CD4-positive, alpha-beta T cell (primary cell): Measurements from ENCODE around the gene ENTPD6. TPM values are rescaled to one million over a fixed set of nuclear protein-coding genes. Genes with fewer than 3 reads are reported as not detected.
A peak's percentile ranks its signal among the peaks of the same experiment; 100 is the strongest.

Experiments used
- ATAC-seq: fragments of 200-7000 bp; cut with Tn5 transposase; one replicate; pipeline ENCODE4 v1.10.0; 2022; ENCODE audit warnings: mild to moderate bottlenecking; ENCODE audit not compliant: poor library complexity
- CTCF ChIA-PET: fragments of 350-600 bp; sonication (Branson Sonifier 250); formaldehyde crosslinking; loops from one replicate; lab custom pipeline; 2021; ENCODE audit warnings: antibody characterized with exemption, inconsistent platforms; lab: Charles Lee
- POLR2A ChIA-PET: fragments of 350-600 bp; sonication (Branson Sonifier 250); formaldehyde crosslinking; loops from one replicate; lab custom pipeline; 2021; ENCODE audit warnings: antibody characterized with exemption, inconsistent platforms; lab: Charles Lee
- DNase-seq, 14 experiments: peaks; one replicate each; pipeline ENCODE4 v3.0.0-alpha.2; 2013 to 2020; ENCODE audit warnings: mixed read lengths in 2 of 14
- H3K27ac ChIP-seq, 2 donors: one replicate each; pipeline versions ENCODE4 v1.5.1 to v1.7.0; 2013; ENCODE audit warnings: low read length in 2 of 2, low read depth in 1 of 2, mild to moderate bottlenecking in 1 of 2
- H3K27me3 ChIP-seq, 2 experiments: 1 replicate in 1 of 2; 2 replicates in 1 of 2; pipeline versions ENCODE4 v1.6.1 to v1.7.0; 2013; ENCODE audit warnings: low read length in 2 of 2, control low read depth in 1 of 2, mild to moderate bottlenecking in 1 of 2, moderate library complexity in 1 of 2; ENCODE audit not compliant: insufficient read depth in 2 of 2, control insufficient read depth in 1 of 2
- H3K36me3 ChIP-seq: one replicate; pipeline ENCODE4 v1.6.1; 2013; ENCODE audit warnings: low read length, control low read depth; ENCODE audit not compliant: insufficient read depth
- H3K4me1 ChIP-seq: one replicate; pipeline ENCODE4 v1.6.1; 2013; ENCODE audit warnings: low read length, control low read depth; ENCODE audit not compliant: insufficient read depth
- H3K4me3 ChIP-seq: one replicate; pipeline ENCODE4 v1.5.1; 2013; ENCODE audit warnings: mild to moderate bottlenecking, low read length, moderate library complexity
- H3K9me3 ChIP-seq, 2 experiments: 1 replicate in 1 of 2; 2 replicates in 1 of 2; pipeline versions ENCODE4 v1.6.1 to v1.7.0; 2013; ENCODE audit warnings: low read length in 2 of 2, mild to moderate bottlenecking in 2 of 2, control low read depth in 1 of 2, moderate library complexity in 1 of 2; ENCODE audit not compliant: control insufficient read depth in 1 of 2, insufficient read depth in 1 of 2
- H3K27ac Mint-ChIP-seq: one replicate; pipeline ENCODE4 v1.8.0; 2020; ENCODE audit warnings: mixed read lengths
- H3K27me3 Mint-ChIP-seq: one replicate; pipeline ENCODE4 v1.8.0; 2021; ENCODE audit warnings: mixed read lengths
- H3K36me3 Mint-ChIP-seq: one replicate; pipeline ENCODE4 v1.8.0; 2021; ENCODE audit warnings: low read depth, mixed read lengths
- H3K4me1 Mint-ChIP-seq: one replicate; pipeline ENCODE4 v1.8.0; 2021; ENCODE audit warnings: low read depth, mixed read lengths
- H3K4me3 Mint-ChIP-seq: one replicate; pipeline ENCODE4 v1.8.0; 2020; ENCODE audit warnings: mild to moderate bottlenecking, mixed read lengths
- H3K9me3 Mint-ChIP-seq: one replicate; pipeline ENCODE4 v1.8.0; 2020; ENCODE audit warnings: mixed read lengths
- CTCF ChIP-seq: fragments of 200-600 bp; IDR thresholded peaks from one replicate; pipeline ENCODE4 v1.8.0; 2022; ENCODE audit warnings: antibody characterized with exemption, mild to moderate bottlenecking
- intact Hi-C, 2 experiments: fragments of 100-400 bp; cut with DNase I in 1 of 2; cut with micrococcal nuclease in 1 of 2; formaldehyde crosslinking; loops; one replicate each; pipeline versions ENCODE4 v1.15.1 to v1.9.0; 2023 to 2025; cut with DNase I, micrococcal nuclease
- total RNA-seq, 174 experiments: library from RNA in 2 of 174; stranded (reverse) in 2 of 174; gene quantifications; one replicate each; pipeline ENCODE4 v1.2.3 and lab custom pipeline; 2021 to 2026

ENTPD6 gene
- total RNA-seq, 2 experiments from 2014 or later: 78.5 to 85.1 TPM

GRCh38 chr20:25257130-25257529 lies 61.6 kb downstream of the ENTPD6 start:
- POLR2A ChIA-PET: interaction anchor here (0.6 to 2.3 kb wide), 3 partner anchors 9 to 12 kb away, joined by 3 to 6 read pairs (median 4); partner anchors contain the start of gene PYGB

GRCh38 chr20:25257756-25258475 lies 62.4 kb downstream of the ENTPD6 start:
- no peak overlapping the region for H3K4me3 ChIP-seq
- CTCF ChIA-PET: interaction anchor here (1.2 kb wide), 1 partner anchor 8 kb away, joined by 3 read pairs; no protein-coding TSS in a partner anchor
- ATAC-seq: no peak
- H3K27ac ChIP-seq: no peak overlapping the region
- no peaks in the 10 kb centered on the region for H3K9me3 ChIP-seq
- no peak for TF ChIP-seq CTCF
- H3K4me1 Mint-ChIP-seq: peaks cover 71% of the 10 kb centered on the region
- no peak overlapping the region for H3K4me3 Mint-ChIP-seq
- H3K36me3 Mint-ChIP-seq: peaks cover 29% of the 10 kb centered on the region
- H3K27me3 Mint-ChIP-seq: no peaks in the 10 kb centered on the region
- peaks cover 8% of the 10 kb centered on the region for H3K36me3 ChIP-seq
- no peak for DNase-seq
- intact Hi-C loops: no loop called here
- peaks cover 7% of the 10 kb centered on the region for H3K4me1 ChIP-seq
- H3K27me3 ChIP-seq: no peaks in the 10 kb centered on the region
- POLR2A ChIA-PET: interaction anchor here (0.6 to 2.3 kb wide), 4 partner anchors 10 to 1908 kb away, joined by 3 to 6 read pairs (median 4); partner anchors contain the start of genes NXT1 and PYGB
- H3K27ac Mint-ChIP-seq: peak overlapping the region; percentile 90
- H3K9me3 Mint-ChIP-seq: no peaks in the 10 kb centered on the region

More at GRCh38 chr20:25257130-25257529, 61.6 kb downstream of the ENTPD6 start:
- no peak for TF ChIP-seq CTCF
- Mint-ChIP-seq H3K9me3 (no peaks in the 10 kb centered on the region), H3K36me3 (peaks cover 32% of the 10 kb centered on the region), H3K4me3 (no peak overlapping the region), H3K4me1 (peaks cover 76% of the 10 kb centered on the region), H3K27me3 (no peaks in the 10 kb centered on the region), H3K27ac (peak overlapping the region; percentile 59)
- peaks cover 8% of the 10 kb centered on the region for H3K36me3 ChIP-seq
- H3K9me3 ChIP-seq: no peaks in the 10 kb centered on the region
- no peak overlapping the region for H3K4me3 ChIP-seq
- intact Hi-C loops: no loop called here
- H3K4me1 ChIP-seq: peaks cover 12% of the 10 kb centered on the region
- no peaks in the 10 kb centered on the region for H3K27me3 ChIP-seq
- ATAC-seq (no peak), DNase-seq (no peak)
- CTCF ChIA-PET: interaction anchor here (1.2 kb wide), 1 partner anchor 9 kb away, joined by 3 read pairs; no protein-coding TSS in a partner anchor
- no peak overlapping the region for H3K27ac ChIP-seq

- TF ChIP-seq CTCF: no peak
- no peaks in the 10 kb centered on the region for H3K27me3 ChIP-seq
- H3K4me3 ChIP-seq: no peak overlapping the region
- intact Hi-C loops: no loop called here
- Mint-ChIP-seq H3K9me3 (no peaks in the 10 kb centered on the region), H3K4me1 (peaks cover 73% of the 10 kb centered on the region), H3K4me3 (no peak overlapping the region), H3K27me3 (no peaks in the 10 kb centered on the region), H3K36me3 (peaks cover 28% of the 10 kb centered on the region), H3K27ac (peak overlapping the region; percentile 90)
- no peak overlapping the region for H3K27ac ChIP-seq
- CTCF ChIA-PET: no interaction called here
- peaks cover 8% of the 10 kb centered on the region for H3K36me3 ChIP-seq
- H3K9me3 ChIP-seq: no peaks in the 10 kb centered on the region
- no peak for ATAC-seq
- no peak for DNase-seq
- H3K4me1 ChIP-seq: peaks cover 6% of the 10 kb centered on the region
- POLR2A ChIA-PET: interaction anchor here (1.9 to 2.3 kb wide), 2 partner anchors 10 to 12 kb away, joined by 4 to 6 read pairs; partner anchors contain the start of gene PYGB
Measured at GRCh38 chr20:25258476-25258805, 62.9 kb downstream of the ENTPD6 start.
